Astrocyte of the cerebellum (primary cell): ENCODE measurements around the gene RASSF9.

Experiments
- DNase-seq: peaks from one replicate; pipeline ENCODE4 v3.0.0-alpha.2; 2011; ENCODE audit warnings: low read depth
- H3K4me3 ChIP-seq: 2 replicates; pipeline ENCODE4 v1.5.1; 2011; ENCODE audit warnings: mild to moderate bottlenecking, low read depth, low read length, moderate library complexity
- CTCF ChIP-seq: IDR thresholded peaks from 2 replicates; pipeline ENCODE4 v1.5.1; 2012; ENCODE audit warnings: low read length, low read depth, moderate library complexity, mild to moderate bottlenecking; ENCODE audit errors: missing control alignments
- in situ Hi-C: cut with HindIII; loops from 2 replicates; pipeline ENCODE4 v1.10.0; 2017; ENCODE audit warnings: low sequenced_read_pairs

RASSF9 gene

GRCh38 chr12:85775091-85775490, 61.1 kb downstream of the RASSF9 start:
- no peak overlapping the region for H3K4me3 ChIP-seq
- in situ Hi-C loops = no loop called here
- TF ChIP-seq CTCF = no peak
- no peak for DNase-seq

DNA sequence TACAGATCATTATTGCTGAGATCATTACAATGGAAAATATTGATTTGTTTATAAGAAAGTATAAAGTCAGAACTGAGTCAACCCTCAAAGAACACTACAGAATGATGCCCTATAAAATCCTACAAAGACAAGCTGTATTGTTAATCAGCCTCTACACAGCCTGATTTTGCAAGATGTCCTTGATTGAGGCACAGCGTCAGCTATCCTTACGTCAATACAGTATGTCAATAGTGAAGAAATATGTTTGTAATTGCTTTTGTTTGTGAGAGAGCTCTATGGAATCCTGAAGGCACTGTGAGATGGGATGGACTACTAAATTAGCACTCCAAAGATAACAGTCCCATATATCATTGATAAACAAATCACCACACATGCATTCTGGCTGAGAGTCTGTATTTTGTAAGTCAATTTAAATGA, 70.7 kb downstream of the RASSF9 start:
- in situ Hi-C loops = no loop called here
- no peak for TF ChIP-seq CTCF
- DNase-seq = no peak

DNA sequence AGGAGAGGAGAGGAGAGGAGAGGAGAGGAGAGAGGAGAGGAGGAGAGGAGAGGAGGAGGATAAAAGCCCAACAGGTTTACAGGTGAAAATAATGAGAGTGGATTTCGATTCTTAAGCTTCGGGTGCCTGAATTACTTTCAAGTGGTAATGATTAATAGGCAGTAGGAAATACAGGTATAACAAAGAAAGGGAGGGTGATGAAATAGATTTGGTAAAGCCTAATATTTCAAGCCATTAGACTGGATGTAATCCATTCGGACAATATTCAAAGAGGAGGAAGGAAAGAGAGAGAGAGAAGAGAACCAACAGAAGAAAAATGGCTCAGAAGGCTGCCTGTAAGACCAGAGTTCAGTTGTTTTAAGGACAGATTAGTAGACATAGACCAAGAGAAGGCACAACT, 76.6 kb downstream of the RASSF9 start:
- no peak for TF ChIP-seq CTCF
- no peak overlapping the region for H3K4me3 ChIP-seq
- DNase-seq = no peak
- in situ Hi-C loops = no loop called here

More for the DNA sequence above, 70.7 kb downstream of the RASSF9 start:
- H3K4me3 ChIP-seq = no peak overlapping the region

DNA sequence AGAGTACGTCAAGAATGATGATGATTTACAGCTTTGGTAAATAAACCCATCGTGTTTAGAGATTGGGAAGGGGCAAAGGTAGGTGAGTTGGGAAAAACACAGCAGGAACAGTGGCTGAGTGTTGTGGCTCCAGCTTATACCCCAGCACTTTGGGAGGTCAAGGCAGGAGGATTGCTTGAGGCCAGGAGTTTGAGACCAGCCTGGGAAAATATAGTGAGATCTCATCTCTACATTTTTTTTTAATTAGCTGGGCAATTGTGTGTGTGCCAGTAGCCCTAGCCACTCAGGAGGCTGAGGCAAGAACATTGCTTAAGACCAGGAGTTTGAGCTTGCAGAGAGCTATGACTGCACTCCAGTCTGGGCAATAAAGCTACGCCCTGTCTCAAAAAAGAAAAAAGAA, 77.1 kb downstream of the RASSF9 start:
- TF ChIP-seq CTCF = no peak
- H3K4me3 ChIP-seq = no peak overlapping the region
- in situ Hi-C loops = no loop called here

GRCh38 chr12:85755760-85756159, 80.4 kb downstream of the RASSF9 start:
- in situ Hi-C loops = no loop called here
- no peak for DNase-seq
- no peak for TF ChIP-seq CTCF
- H3K4me3 ChIP-seq = no peak overlapping the region

More for the DNA sequence above, 77.1 kb downstream of the RASSF9 start:
- no peak for DNase-seq
